GM20431 (cell line): Measurements from ENCODE around the gene POGZ.

Source experiments
- in situ Hi-C: fragments of 300-500 bp; cut with MseI, MboI; formaldehyde crosslinking; loops from one replicate; pipeline ENCODE4 v1.15.0; 2020; ENCODE audit warnings: low sequenced_read_pairs; ENCODE audit not compliant: unreplicated experiment

POGZ gene

DNA sequence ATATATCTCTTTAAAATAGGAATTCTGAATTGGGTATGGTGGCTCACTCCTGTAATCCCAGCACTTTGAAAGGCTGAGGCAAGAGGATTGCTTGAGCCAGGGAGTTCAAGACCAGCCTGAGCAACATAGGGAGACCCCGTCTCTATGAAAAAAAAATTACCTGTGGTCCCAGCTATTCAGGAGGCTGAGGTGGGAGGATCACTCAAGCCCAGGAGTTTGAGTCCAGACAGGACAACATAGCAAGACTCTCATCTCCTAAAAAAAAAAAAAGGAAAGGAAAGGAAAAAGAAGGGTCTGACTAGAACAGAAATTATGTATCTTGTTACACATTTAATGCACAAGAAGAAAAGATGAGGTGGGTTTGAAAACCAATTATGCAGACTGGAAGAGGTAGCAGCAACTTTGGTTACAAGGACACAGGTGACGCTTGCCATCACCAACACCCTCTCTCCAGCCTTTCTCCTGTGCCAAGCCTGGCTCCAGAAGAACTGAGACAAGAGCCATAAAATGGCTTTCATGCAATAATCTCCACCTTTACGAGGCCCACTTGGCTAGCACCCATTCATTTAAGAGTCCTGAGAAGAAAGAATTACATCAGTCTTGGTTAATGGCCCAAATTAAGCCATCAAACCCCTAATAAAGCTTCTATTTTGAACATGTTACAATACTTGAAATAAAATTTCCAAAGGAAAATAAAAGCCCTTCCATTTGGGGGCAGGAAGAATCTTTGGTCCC is 82.0 kb downstream of the POGZ start:
- in situ Hi-C loops: no loop called here

DNA sequence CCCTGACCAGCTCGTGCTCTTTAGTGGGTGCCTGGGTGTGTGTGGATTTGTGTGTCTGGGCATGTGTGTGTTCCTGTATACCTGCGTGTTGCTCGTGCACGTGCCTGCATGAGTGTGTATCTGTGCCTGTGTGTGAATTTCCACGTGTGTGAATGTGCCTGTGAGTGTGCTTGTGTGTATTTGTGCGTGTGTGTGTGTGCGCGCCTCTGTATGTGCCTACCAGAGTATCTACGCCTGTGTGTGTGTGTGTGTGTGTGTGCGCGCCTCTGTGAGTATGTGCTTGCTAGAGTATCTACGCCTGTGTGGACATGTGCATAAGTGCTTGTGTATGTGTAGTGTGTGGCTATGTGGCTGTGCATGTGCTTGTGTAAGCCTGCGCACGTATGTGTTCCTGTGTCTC is 86.1 kb downstream of the POGZ start:
- in situ Hi-C loops: no loop called here

DNA sequence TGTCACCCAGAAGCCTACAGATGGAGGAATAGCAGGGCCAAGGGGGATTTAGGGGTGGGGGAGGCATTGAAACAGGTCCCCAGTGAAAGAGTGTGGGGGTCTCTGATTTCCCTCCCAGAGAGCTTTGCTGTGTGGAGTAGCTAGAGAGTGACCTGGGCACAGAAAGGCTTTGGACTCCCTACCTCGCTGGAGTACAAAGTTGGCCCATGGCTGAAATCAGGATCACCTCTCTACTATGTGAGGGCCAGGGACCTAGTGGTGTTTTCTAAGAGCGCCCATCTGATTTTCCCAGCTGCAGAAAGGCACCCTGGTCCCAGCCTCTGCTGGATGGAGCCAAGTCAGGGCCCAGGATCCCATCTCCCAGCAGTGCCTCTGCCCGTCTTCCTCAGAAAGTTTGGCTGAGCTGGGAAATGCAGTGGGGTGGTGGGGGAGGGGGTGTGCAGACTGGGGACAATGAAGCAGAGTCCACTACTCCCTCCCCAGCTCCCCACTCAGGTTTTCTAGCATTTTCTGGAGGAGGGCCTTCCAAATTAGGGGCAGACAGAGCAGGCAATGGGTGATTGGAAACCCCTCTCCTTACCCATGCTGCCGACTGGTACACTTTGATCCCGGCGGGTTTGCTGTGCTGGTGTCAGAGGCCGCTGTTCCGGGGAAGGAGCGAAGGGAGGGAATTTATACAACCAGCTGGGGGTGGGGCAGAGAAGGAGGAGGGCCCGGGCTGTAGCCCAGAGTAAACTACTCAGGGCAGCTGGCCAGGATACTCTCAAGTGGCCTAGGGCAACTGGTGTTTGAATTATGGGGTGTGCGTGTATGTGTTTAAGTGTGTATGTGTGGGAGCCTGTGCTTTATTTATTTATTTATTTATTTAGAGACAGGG is 87.0 kb downstream of the POGZ start, which contains the start of gene SELENBP1:
Gene SELENBP1, minus strand, starts transcription at position 648 of the 877 bp plus-strand sequence. Its CDS starts 64 bp downstream, at position 584.
- in situ Hi-C loops: no loop called here

- in situ Hi-C loops: no loop called here
These were observed 87.8 kb downstream of the POGZ start for GRCh38 chr1:151371370-151372057.

DNA sequence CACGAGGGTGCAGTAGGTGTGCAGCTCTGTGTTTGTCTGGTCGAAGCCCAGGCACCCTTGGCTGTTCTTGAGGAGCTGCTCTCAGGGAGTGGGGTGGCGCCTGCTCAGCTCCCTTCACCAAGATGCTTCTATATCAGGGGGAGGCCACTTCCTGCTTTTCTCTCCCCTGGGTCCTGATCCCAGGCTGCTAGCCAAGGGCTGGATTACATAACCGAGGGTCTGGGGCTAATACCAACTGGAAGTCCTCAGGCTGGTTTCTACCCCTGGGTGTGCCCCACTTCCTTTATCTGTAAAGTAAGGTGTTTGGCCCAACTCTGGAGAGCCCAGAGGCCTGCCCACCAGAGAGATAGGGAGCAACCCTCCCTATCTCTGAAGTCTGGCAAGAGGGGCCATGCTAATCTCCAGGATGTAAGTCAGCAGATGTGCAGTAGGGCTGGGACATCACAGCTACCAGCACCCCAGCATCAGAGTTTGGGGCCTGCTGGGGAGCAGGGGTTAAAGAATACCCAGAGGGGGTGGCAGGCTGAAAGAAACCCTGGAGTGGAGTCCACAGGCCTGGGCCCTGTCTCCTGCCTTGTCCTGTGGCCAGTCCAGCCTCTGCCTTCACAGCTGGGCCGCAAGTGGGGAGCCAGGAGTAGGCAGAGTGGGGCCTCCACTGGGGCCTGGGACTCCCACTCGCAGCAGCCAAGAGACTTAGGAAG is 88.9 kb downstream of the POGZ start:
- in situ Hi-C loops: no loop called here

DNA sequence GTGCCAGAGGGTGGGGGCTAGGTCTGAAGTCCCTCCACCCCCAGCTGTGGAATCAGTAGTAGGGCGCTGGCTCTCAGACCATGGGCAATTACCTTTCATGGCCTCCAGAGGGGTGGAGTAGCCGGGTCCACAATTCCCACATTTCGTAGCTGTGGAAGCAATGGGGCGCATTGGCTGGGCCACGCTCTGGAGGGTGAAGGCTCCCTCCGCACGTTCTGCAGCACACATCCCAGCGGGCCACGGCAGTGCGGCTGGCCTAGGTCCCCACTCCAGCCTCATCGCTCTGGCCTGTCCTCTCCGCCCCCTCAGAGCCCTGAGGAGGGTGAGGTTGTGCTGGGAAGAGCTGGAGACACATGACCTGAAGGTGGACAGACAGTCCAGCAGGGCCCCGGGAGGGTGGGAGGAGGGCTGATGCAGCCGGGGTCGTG is 89.7 kb downstream of the POGZ start:
- in situ Hi-C loops: no loop called here

- in situ Hi-C loops: no loop called here
These were observed 90.0 kb downstream of the POGZ start for GRCh38 chr1:151369302-151369610.

- in situ Hi-C loops: no loop called here
These were observed 90.6 kb downstream of the POGZ start for GRCh38 chr1:151368393-151369301.

- in situ Hi-C loops: no loop called here
These were observed 91.5 kb downstream of the POGZ start for GRCh38 chr1:151367658-151368392.

GRCh38 chr1:151364996-151365395 is 94.3 kb downstream of the POGZ start:
- in situ Hi-C loops: no loop called here

DNA sequence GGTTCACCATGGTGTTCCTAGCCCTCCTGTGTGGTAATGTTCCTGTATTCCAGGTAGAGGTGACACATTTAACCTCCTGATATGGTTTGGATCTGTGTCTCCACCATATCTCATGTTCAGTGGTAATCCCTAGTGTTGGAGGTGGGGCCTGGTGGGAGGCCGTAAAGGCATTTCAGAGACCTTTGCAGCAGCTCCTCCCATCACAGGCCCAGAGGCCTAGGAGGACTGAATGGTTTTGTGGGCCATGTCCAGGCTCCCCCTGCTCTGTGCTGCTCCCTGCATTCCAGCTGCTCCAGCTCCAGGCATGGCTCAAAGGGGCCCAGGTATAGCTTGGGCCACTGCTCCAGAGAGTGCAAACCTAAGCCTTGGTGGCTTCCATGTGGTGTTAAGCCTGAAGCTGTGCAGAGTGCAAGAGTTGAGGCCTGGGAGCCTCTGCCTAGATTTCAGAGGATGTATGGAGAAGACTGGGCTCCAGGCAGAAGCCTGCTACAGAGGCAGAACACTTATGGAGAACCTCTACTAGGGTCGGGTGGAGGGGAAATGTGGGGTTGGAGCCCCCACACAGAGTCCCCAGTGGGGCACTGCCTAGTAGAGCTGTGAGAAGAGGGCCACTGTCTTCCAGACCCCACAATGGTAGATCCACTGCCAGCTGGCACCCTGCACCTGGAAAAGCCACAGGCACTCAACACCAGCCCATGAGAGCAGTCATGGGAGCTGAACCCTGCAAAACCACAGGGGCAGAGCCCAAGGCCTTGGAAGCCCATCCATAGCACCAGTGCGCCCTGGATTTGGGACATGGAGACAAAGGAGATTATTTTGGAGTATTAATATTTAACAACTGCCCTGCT is 96.8 kb downstream of the POGZ start:
- in situ Hi-C loops: no loop called here

- in situ Hi-C loops: no loop called here
These were observed 97.4 kb downstream of the POGZ start for GRCh38 chr1:151361883-151362282.

DNA sequence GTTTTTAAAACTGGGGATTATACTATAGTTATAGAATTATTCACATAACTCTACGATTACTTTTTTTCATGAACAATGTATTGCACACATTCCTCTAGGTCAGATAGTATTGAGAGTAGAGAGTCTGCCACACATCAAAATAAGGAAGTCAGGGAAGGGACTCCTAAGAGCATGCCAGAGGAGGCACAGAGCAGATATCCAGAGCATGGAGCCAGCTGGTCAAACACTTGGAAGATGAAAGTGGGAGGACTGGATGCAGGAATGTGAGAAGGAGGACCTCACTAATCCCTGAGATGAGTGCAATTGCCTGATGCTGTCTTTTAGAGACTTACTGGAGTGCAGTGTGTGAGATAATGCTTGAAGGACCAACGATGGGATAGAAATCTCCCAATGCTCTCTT is 102.6 kb downstream of the POGZ start:
- in situ Hi-C loops: no loop called here
